H1 (cell line): ENCODE data around the gene RYK. TPM values are rescaled to one million over a fixed set of nuclear protein-coding genes. Genes with fewer than 3 reads are reported as not detected.

ENCODE experiments used
- CTCF ChIA-PET: fragments of 300-600 bp; sonication (Branson Sonifier 250); formaldehyde crosslinking; loops from one replicate; lab custom pipeline; 2021; ENCODE audit not compliant: partially characterized antibody; lab: Charles Lee
- POLR2A ChIA-PET: fragments of 300-600 bp; sonication (Branson Sonifier 250); formaldehyde crosslinking; loops from one replicate; lab custom pipeline; 2021; ENCODE audit warnings: inconsistent platforms; ENCODE audit not compliant: partially characterized antibody; lab: Charles Lee
- DNase-seq, 2 experiments: peaks; one replicate each; pipeline versions ENCODE4 v3.0.0 to v3.0.0-alpha.2; 2010 to 2022; ENCODE audit warnings: low spot score in 2 of 2, low read depth in 1 of 2, mixed read lengths in 1 of 2
- FAIRE-seq: peaks from 2 replicates; lab custom pipeline; 2011; peaks lifted over from hg19 to GRCh38; lab: Jason Lieb, UNC
- H2AFZ ChIP-seq: 2 replicates; pipeline ENCODE4 v1.8.1; 2012; ENCODE audit warnings: low read length, inconsistent platforms
- H2AK5ac ChIP-seq: 2 replicates; pipeline ENCODE4 v1.6.1; 2013; ENCODE audit warnings: low read depth, low read length
- H2BK120ac ChIP-seq: replicated peaks from 2 replicates; pipeline ENCODE3; 2013; ENCODE audit warnings: low read depth, low read length, inconsistent platforms
- H2BK12ac ChIP-seq: 2 replicates; pipeline ENCODE4 v1.6.1; 2013; ENCODE audit warnings: low read depth, low read length
- H2BK15ac ChIP-seq: 2 replicates; pipeline ENCODE4 v1.6.1; 2013; ENCODE audit warnings: low read length
- H2BK20ac ChIP-seq: 2 replicates; pipeline ENCODE4 v1.6.1; 2013; ENCODE audit warnings: low read length
- H2BK5ac ChIP-seq: 2 replicates; pipeline ENCODE4 v1.6.1; 2013; ENCODE audit warnings: low read depth, low read length
- H3K14ac ChIP-seq: 2 replicates; pipeline ENCODE4 v1.6.1; 2013; ENCODE audit warnings: inconsistent platforms; ENCODE audit not compliant: insufficient read length
- H3K18ac ChIP-seq: 2 replicates; pipeline ENCODE4 v1.6.1; 2013; ENCODE audit warnings: low read length; ENCODE audit errors: extremely low read depth
- H3K23ac ChIP-seq: 2 replicates; pipeline ENCODE4 v1.6.1; 2013; ENCODE audit warnings: inconsistent platforms; ENCODE audit not compliant: insufficient read length
- H3K23me2 ChIP-seq: 2 replicates; pipeline ENCODE4 v1.6.1; 2013; ENCODE audit warnings: low read depth, low read length
- H3K27ac ChIP-seq: 2 replicates; pipeline ENCODE4 v1.6.1; 2011; ENCODE audit warnings: low read depth, low read length, inconsistent platforms
- H3K27me3 ChIP-seq, 4 experiments: replicated peaks in 1 of 4; 1 replicate in 1 of 4; 2 replicates in 3 of 4; pipeline versions ENCODE4 v1.6.1 to v1.8.1; 2011 to 2013; ENCODE audit warnings: low read length in 3 of 4, mild to moderate bottlenecking in 3 of 4, inconsistent platforms in 2 of 4, mixed read lengths in 2 of 4, moderate library complexity in 1 of 4; ENCODE audit not compliant: control insufficient read depth in 3 of 4, insufficient read depth in 3 of 4; ENCODE audit errors: extremely low read depth in 1 of 4
- H3K36me3 ChIP-seq, 4 experiments: 2 replicates each; pipeline versions ENCODE4 v1.6.1 to v1.8.1; 2011 to 2013; ENCODE audit warnings: mild to moderate bottlenecking in 4 of 4, low read length in 3 of 4, moderate library complexity in 2 of 4, control low read depth in 1 of 4, inconsistent platforms in 1 of 4; ENCODE audit not compliant: insufficient read depth in 4 of 4, control insufficient read depth in 2 of 4
- H3K4ac ChIP-seq: replicated peaks from 2 replicates; pipeline ENCODE3; 2013; ENCODE audit warnings: low read length, low read depth, mixed read lengths, inconsistent platforms; ENCODE audit not compliant: insufficient read length
- H3K4me1 ChIP-seq, 4 experiments: replicated peaks in 1 of 4; 1 replicate in 1 of 4; 2 replicates in 3 of 4; pipeline versions ENCODE4 v1.6.1 to v1.8.1; 2011 to 2013; ENCODE audit warnings: low read length in 3 of 4, inconsistent platforms in 2 of 4, mixed read lengths in 1 of 4; ENCODE audit not compliant: insufficient read depth in 4 of 4, control insufficient read depth in 3 of 4
- H3K4me2 ChIP-seq, 2 experiments: 2 replicates each; pipeline versions ENCODE4 v1.6.1 to v1.8.1; 2011 to 2013; ENCODE audit warnings: low read depth in 2 of 2, low read length in 2 of 2, control low read depth in 1 of 2, inconsistent platforms in 1 of 2, mild to moderate bottlenecking in 1 of 2; ENCODE audit not compliant: insufficient read depth in 1 of 2
- H3K4me3 ChIP-seq, 4 experiments: fragments of 200-600, 300-600 bp in 1 of 4; sonication (generic), shearing (Covaris generic), sonication (Bioruptor Twin) in 1 of 4; 2 replicates each; pipeline versions ENCODE4 v1.5.1 to v1.8.1; 2011 to 2016; ENCODE audit warnings: low read length in 4 of 4, low read depth in 3 of 4, control low read depth in 2 of 4, inconsistent platforms in 2 of 4, mild to moderate bottlenecking in 2 of 4, mixed read lengths in 1 of 4, moderate library complexity in 1 of 4; ENCODE audit not compliant: insufficient read depth in 2 of 4; ENCODE audit errors: extremely low read depth in 1 of 4
- H3K56ac ChIP-seq: replicated peaks from 2 replicates; pipeline ENCODE3; 2013; ENCODE audit warnings: low read depth, mild to moderate bottlenecking, mixed read lengths, low read length, inconsistent platforms; ENCODE audit not compliant: insufficient read length
- H3K79me1 ChIP-seq: 2 replicates; pipeline ENCODE4 v1.6.1; 2013; ENCODE audit warnings: low read depth, low read length, control low read depth
- H3K79me2 ChIP-seq, 2 experiments: 2 replicates each; pipeline versions ENCODE4 v1.6.1 to v1.8.1; 2012 to 2013; ENCODE audit warnings: low read length in 2 of 2, mild to moderate bottlenecking in 2 of 2, inconsistent platforms in 1 of 2; ENCODE audit not compliant: insufficient read depth in 2 of 2, control insufficient read depth in 1 of 2
- H3K9ac ChIP-seq, 4 experiments: replicated peaks in 1 of 4; 1 replicate in 1 of 4; 2 replicates in 3 of 4; pipeline versions ENCODE4 v1.6.1 to v1.8.1; 2011 to 2013; ENCODE audit warnings: low read depth in 3 of 4, low read length in 3 of 4, control low read depth in 2 of 4, mild to moderate bottlenecking in 2 of 4, moderate library complexity in 2 of 4, inconsistent platforms in 1 of 4; ENCODE audit errors: extremely low read depth in 1 of 4
- H3K9me3 ChIP-seq, 2 experiments: 2 replicates each; pipeline versions ENCODE4 v1.6.1 to v1.8.1; 2012 to 2013; ENCODE audit warnings: mild to moderate bottlenecking in 2 of 2, moderate library complexity in 2 of 2, control low read depth in 1 of 2, inconsistent platforms in 1 of 2, low read depth in 1 of 2, low read length in 1 of 2, mixed read lengths in 1 of 2; ENCODE audit not compliant: insufficient read depth in 2 of 2
- H4K20me1 ChIP-seq, 2 experiments: replicated peaks in 1 of 2; 2 replicates each; pipeline versions ENCODE3 to v1.8.1; 2011 to 2013; ENCODE audit warnings: inconsistent platforms in 2 of 2, low read length in 2 of 2, mild to moderate bottlenecking in 1 of 2; ENCODE audit not compliant: insufficient read depth in 2 of 2, control insufficient read depth in 1 of 2
- H4K5ac ChIP-seq: 2 replicates; pipeline ENCODE4 v1.6.1; 2013; ENCODE audit warnings: low read length, low read depth, mixed read lengths, inconsistent platforms; ENCODE audit not compliant: insufficient read length
- H4K8ac ChIP-seq: 2 replicates; pipeline ENCODE4 v1.8.0; 2013; ENCODE audit warnings: mild to moderate bottlenecking, moderate library complexity, low read length, inconsistent platforms; ENCODE audit not compliant: insufficient read depth; ENCODE audit errors: extremely low read depth
- H4K91ac ChIP-seq: replicated peaks from 2 replicates; pipeline ENCODE3; 2013; ENCODE audit warnings: low read length, mixed read lengths, inconsistent platforms; ENCODE audit not compliant: insufficient read length
- CBX8 ChIP-seq: fragments of 300-800, 300-1000 bp; sonication (generic); IDR thresholded peaks from 2 replicates; pipeline ENCODE4 v1.7.1; 2016; ENCODE audit warnings: low read depth, low read length, borderline replicate concordance
- CTBP2 ChIP-seq: IDR thresholded peaks from 2 replicates; pipeline ENCODE4 v1.7.0; 2011; ENCODE audit warnings: borderline replicate concordance, mild to moderate bottlenecking, moderate library complexity, mixed read lengths, low read length; ENCODE audit not compliant: insufficient read depth, insufficient read length
- EGR1 ChIP-seq: IDR thresholded peaks from 2 replicates; pipeline ENCODE4 v1.6.1; 2011; ENCODE audit warnings: low read depth, low read length, borderline replicate concordance
- EP300 ChIP-seq, 2 experiments: IDR thresholded peaks; 1 replicate in 1 of 2; 2 replicates in 1 of 2; pipeline ENCODE4 v1.6.1; 2011 to 2012; ENCODE audit warnings: low read depth in 2 of 2, low read length in 2 of 2, mild to moderate bottlenecking in 2 of 2, borderline replicate concordance in 1 of 2, inconsistent platforms in 1 of 2, moderate library complexity in 1 of 2
- KDM5A ChIP-seq: fragments of 200-600 bp; IDR thresholded peaks from 2 replicates; pipeline ENCODE4 v1.7.1; 2012; ENCODE audit warnings: mild to moderate bottlenecking, low read length, inconsistent platforms, mixed read lengths
- POLR2AphosphoS5 ChIP-seq: IDR thresholded peaks from 2 replicates; pipeline ENCODE4 v1.6.1; 2011; ENCODE audit warnings: low read depth, low read length
- RAD21 ChIP-seq, 2 experiments: IDR thresholded peaks in 1 of 2; conservative IDR thresholded peaks in 1 of 2; 2 replicates each; pipeline ENCODE4 v1.6.1; 2011; ENCODE audit warnings: low read depth in 2 of 2, low read length in 2 of 2, improper control_type of control experiment in 1 of 2, inconsistent platforms in 1 of 2, mild to moderate bottlenecking in 1 of 2, moderate library complexity in 1 of 2
- RBBP5 ChIP-seq: IDR thresholded peaks from 2 replicates; pipeline ENCODE4 v1.7.1; 2012; ENCODE audit warnings: low read depth, mild to moderate bottlenecking, inconsistent platforms, low read length, moderate library complexity, borderline replicate concordance
- RNF2 ChIP-seq: fragments of 200-900, 300-1000 bp; sonication (generic); IDR thresholded peaks from 2 replicates; pipeline ENCODE4 v1.7.1; 2016; ENCODE audit warnings: borderline replicate concordance, low read depth, mild to moderate bottlenecking, antibody characterized with exemption, low read length; ENCODE audit not compliant: poor library complexity, severe bottlenecking; ENCODE audit errors: missing control alignments
- SAP30 ChIP-seq: fragments of 300-600 bp; sonication (generic); IDR thresholded peaks from 2 replicates; pipeline ENCODE4 v1.7.1; 2012; ENCODE audit warnings: low read length, moderate library complexity, mild to moderate bottlenecking, inconsistent platforms; ENCODE audit not compliant: insufficient read depth, insufficient replicate concordance
- SIX5 ChIP-seq: IDR thresholded peaks from 2 replicates; pipeline ENCODE4 v1.6.1; 2011; ENCODE audit warnings: mild to moderate bottlenecking, low read depth, low read length
- SP2 ChIP-seq: IDR thresholded peaks from 2 replicates; pipeline ENCODE4 v1.6.1; 2012; ENCODE audit warnings: mild to moderate bottlenecking, low read length, inconsistent platforms
- WGBS, 2 experiments: shearing (Covaris generic) in 1 of 2; methylation state at CpG; one replicate each; pipeline versions ENCODE4 v1.1.6 to v1.1.7; 2013 to 2015; ENCODE audit warnings: low lambda C conversion rate in 2 of 2, mixed read lengths in 2 of 2, inconsistent platforms in 1 of 2, low coverage in 1 of 2, missing lambda C conversion rate in 1 of 2; ENCODE audit not compliant: insufficient replicate concordance in 2 of 2, insufficient coverage in 1 of 2, insufficient read length in 1 of 2; ENCODE audit errors: extremely low coverage in 1 of 2, missing lambda C conversion rate in 1 of 2; 5-methylcytosine and 5-hydroxymethylcytosine counted together
- polyA plus RNA-seq, 7 experiments: library from polyadenylated mRNA; depleted of rRNA in 3 of 7; stranded (reverse) in 5 of 7; unstranded in 2 of 7; fragments of >200 nt in 5 of 7; fragments of 200-250 nt in 2 of 7; gene quantifications; 1 replicate in 5 of 7; 2 replicates in 1 of 7; 4 replicates in 1 of 7; pipeline versions ENCODE4 v1.2.1 to v1.2.3, GENCODE V29; 2011 to 2013; ENCODE audit warnings: missing spikeins in 2 of 7, mixed read lengths in 2 of 7
- total RNA-seq: library from RNA; stranded (reverse); fragmentation: NEBNext Ultra II Directional; extraction: Animal tissue kit (Norgen Biotek cat#: 25700); gene quantifications from 2 replicates; pipeline ENCODE4 v1.2.1, GENCODE V29; 2021

Gene RYK
- total and polyA plus RNA-seq, 2 of the 8 experiments (the other 6 are each of a cell fraction or from before 2014, with no cell fraction given), result 30.5 to 63.8 TPM

- Histone ChIP-seq H4K8ac (no peak overlapping the region), H2AFZ (no peak overlapping the region), H3K27me3 (no peaks in the 10 kb centered on the region), H3K9ac (no peak overlapping the region), H3K9me3 (no peaks in the 10 kb centered on the region; a peak in 1 of 4 replicates), H3K4me3 (peak overlapping the region in 1 of 4 experiments; percentile 30; a peak in 1 of 8 replicates), H2BK15ac (no peak overlapping the region), H4K20me1 (peaks cover 3 to 12% of the 10 kb centered on the region in 2 experiments), H3K23ac (no peak overlapping the region), H2BK12ac (no peak overlapping the region), H3K27ac (no peak overlapping the region), H3K4me2 (peak overlapping the region in 1 of 2 experiments; percentile 19; a peak in 2 of 4 replicates), H3K4ac (no peak overlapping the region), H3K14ac (no peak overlapping the region), H2BK20ac (no peak overlapping the region), H2BK120ac (no peak overlapping the region), H4K5ac (no peak overlapping the region), H3K56ac (no peak overlapping the region), H3K18ac (no peak overlapping the region), H3K79me2 (peaks cover 8 to 97% of the 10 kb centered on the region in 2 experiments), H2BK5ac (no peak overlapping the region), H2AK5ac (no peak overlapping the region), H3K79me1 (peaks cover 2% of the 10 kb centered on the region), H3K4me1 (no peaks in the 10 kb centered on the region), H3K36me3 (no peaks in the 10 kb centered on the region), H3K23me2 (no peaks in the 10 kb centered on the region), H4K91ac (no peak overlapping the region)
- CTCF ChIA-PET, result interaction anchor here (1.6 to 8.8 kb wide), 3 partner anchors 10 to 16 kb away, joined by 3 to 88 read pairs (median 8); no protein-coding TSS in a partner anchor
- FAIRE-seq (peak; percentile 7), DNase-seq (no peak)
- 30% methylated on average over 5 of the region's 8 CpGs; no CpG with 5 or more reads in 1 of the 2 experiments for whole genome bisulfite sequencing, 2 experiments
- POLR2A ChIA-PET, result interaction anchor here (0.8 to 1.8 kb wide), 3 partner anchors 10 to 132 kb away, joined by 3 read pairs; no protein-coding TSS in a partner anchor
- TF ChIP-seq RAD21 (IDR thresholded peaks at IDR 0.05 in 1 of 2, conservative IDR thresholded peaks at IDR 0.05 in 1 of 2; ENCODE audit: low read depth in 2 of 2, low read length in 2 of 2), result no peak
- TF ChIP-seq RNF2, result no peak
- no peak for TF ChIP-seq CBX8
- no peak for TF ChIP-seq KDM5A
- TF ChIP-seq CTBP2, result peak; percentile 92
- no peak for TF ChIP-seq SP2
- TF ChIP-seq POLR2AphosphoS5, result no peak
- TF ChIP-seq EP300 (IDR thresholded peaks at IDR 0.05; ENCODE audit: borderline replicate concordance in 1 of 2, low read depth in 2 of 2, low read length in 2 of 2), result no peak
- TF ChIP-seq RBBP5, result no peak
- no peak for TF ChIP-seq SIX5
- TF ChIP-seq SAP30, result no peak
- TF ChIP-seq EGR1, result peak; percentile 96
Observed at GRCh38 chr3:134229038-134229437, 21.6 kb downstream of the RYK start.
